GM20000 (cell line): ENCODE results near the gene LRBA.

Experiments
- DNase-seq: peaks from one replicate; pipeline ENCODE4 v3.0.0; 2012; ENCODE audit warnings: low spot score
- TF ChIP-seq, protein P1 (sequence below): IDR thresholded peaks from 2 replicates; pipeline ENCODE4 v1.5.1; 2012; ENCODE audit warnings: mild to moderate bottlenecking, control low read depth; ENCODE audit errors: extremely low read depth, missing control alignments

LRBA gene

GRCh38 chr4:150229520-150229919, 785.6 kb downstream of the LRBA start:
- DNase-seq, result no peak
- TF ChIP-seq, protein P1, sequence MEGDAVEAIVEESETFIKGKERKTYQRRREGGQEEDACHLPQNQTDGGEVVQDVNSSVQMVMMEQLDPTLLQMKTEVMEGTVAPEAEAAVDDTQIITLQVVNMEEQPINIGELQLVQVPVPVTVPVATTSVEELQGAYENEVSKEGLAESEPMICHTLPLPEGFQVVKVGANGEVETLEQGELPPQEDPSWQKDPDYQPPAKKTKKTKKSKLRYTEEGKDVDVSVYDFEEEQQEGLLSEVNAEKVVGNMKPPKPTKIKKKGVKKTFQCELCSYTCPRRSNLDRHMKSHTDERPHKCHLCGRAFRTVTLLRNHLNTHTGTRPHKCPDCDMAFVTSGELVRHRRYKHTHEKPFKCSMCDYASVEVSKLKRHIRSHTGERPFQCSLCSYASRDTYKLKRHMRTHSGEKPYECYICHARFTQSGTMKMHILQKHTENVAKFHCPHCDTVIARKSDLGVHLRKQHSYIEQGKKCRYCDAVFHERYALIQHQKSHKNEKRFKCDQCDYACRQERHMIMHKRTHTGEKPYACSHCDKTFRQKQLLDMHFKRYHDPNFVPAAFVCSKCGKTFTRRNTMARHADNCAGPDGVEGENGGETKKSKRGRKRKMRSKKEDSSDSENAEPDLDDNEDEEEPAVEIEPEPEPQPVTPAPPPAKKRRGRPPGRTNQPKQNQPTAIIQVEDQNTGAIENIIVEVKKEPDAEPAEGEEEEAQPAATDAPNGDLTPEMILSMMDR, result no peak

GRCh38 chr4:150224896-150225591, 790.0 kb downstream of the LRBA start:
- DNase-seq, result no peak
- TF ChIP-seq, protein P1, result no peak

GRCh38 chr4:150219841-150220240, 795.2 kb downstream of the LRBA start:
- DNase-seq, result no peak
- TF ChIP-seq, protein P1, result no peak

DNA sequence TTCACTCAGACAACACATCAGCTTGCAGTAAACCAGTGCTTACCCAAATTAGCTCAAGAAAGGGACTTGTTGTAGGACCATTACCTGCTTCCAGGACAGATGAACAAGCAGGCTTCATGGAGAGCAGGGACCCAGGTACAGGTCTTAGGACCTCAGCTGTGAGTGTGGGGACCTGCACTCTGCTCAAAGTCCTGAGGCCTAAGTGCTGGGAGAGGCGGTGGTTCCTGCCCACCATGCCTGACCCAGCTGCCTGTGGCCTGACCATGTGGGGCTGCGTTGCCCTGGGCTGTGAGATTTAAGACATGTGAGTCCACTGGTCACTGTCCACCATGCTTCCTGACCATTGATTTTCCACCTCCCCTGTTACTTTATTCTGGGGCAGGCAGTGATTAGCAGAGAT, 796.6 kb downstream of the LRBA start:
- TF ChIP-seq, protein P1, result no peak
- no peak for DNase-seq

DNA sequence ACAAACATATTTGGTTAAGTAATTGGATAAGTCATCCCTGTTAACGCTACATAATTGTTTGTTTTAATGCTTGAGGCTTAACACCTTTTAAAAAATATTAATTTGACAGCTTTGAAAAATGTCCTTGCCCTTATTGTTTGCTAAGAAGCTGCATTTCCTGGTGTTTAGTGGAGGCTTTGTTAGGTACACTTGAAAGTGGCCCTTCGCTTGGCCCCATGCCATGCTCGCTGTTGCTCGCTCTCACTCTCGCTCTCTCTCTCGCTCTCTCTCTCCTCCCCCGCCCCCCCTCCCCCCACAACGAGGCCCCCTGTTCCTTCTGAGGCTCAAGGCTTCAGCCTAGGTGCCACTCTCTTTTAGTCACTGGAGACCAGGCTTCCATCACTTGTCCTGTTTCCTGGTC, 797.3 kb downstream of the LRBA start:
- TF ChIP-seq, protein P1, result no peak
- DNase-seq, result no peak

DNA sequence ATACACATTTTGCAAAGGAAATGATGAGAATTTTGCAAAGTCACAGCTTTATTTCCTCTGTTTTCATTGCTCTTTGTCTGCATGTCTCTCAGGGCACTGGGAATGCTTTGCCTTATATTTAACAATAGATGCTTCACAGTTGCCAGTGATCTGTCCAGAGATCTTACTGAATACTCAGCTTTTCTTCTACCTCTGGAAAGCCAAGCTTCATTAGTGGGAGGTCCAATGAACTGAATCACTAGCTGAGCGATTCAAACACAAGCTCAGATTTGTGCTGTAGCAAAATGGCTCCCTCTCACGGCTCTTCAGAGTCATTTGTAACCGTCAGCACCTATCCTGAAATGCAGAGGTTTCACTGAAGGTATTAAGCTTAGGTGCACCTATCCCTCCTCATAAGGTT, 797.9 kb downstream of the LRBA start:
- no peak for DNase-seq
- TF ChIP-seq, protein P1, result no peak

DNA sequence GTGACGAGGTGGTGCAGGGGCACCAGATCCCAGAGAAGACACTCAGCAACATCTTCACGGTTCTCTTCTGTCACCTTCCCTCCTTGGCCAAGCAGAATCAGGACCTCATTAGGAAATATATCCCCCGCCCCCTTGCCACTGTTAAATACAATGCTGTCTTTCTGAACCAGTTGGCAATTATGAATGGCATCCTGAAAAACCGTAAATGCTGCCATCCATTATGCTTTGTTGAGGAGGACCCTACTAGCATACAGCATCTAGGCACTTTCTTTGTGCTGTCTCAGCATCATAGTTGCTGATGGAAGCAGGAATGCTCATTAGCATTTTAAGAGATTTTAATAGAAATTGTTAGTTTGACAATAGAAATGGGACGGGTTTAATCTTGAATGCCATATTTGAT, 798.4 kb downstream of the LRBA start:
- TF ChIP-seq, protein P1, result no peak
- no peak for DNase-seq
